GM19238 (cell line): ENCODE data around the gene FAM114A2.
"Not testable (repeated sequence)": the region's sequence is repeated elsewhere in the genome, so short reads cannot be mapped to it uniquely, and the experiment has no call there.

Experiments
- DNase-seq: peaks from one replicate; pipeline ENCODE4 v3.0.0; 2011; ENCODE audit warnings: low spot score; ENCODE audit not compliant: insufficient read length

The FAM114A2 gene

DNA sequence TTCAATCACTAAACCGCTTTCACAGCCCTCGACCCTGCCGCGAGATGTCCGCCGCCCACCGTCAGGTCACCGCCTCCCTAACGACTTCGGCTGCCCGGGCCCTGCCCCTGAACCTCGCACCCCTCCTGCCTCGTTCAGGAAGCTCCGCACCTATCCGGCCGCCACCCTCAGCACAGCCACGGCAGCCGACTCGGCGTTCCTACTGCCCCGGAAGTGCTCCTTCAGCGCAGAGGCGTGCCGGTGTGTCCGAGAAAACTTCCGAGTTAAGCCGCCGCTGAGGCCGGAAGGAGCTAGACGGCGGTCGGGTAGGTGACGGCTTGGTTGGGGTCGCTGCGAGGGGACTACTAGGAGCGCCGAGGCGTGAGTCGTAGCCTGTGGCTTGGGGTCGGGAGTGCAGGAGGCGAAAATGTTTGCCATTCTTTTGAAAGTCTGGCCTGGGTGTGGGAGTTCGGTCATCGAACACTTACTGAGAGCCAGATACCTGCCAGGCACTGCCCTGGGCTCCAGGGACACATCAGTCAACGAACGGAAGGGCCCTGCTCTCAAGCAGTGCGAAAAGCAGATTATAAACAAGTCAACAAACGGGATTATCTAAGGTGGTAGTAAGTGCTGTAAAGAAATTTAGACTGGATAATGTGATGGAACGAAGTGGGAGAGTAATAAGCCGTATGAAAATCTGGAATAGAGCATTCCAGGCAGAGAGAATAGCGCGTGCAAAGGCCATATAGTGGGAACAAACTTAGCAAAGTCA is at the start of gene FAM114A2, which contains the start of gene MFAP3:
FAM114A2 (minus strand) TSS at position 204 of the 751 bp plus-strand sequence. CDS start 3,957 bp downstream, outside the sequence.
MFAP3 (plus strand) TSS at position 261 of the 751 bp plus-strand sequence. CDS start 10,756 bp downstream, outside the sequence.
- DNase-seq, result peak; percentile 87

DNA sequence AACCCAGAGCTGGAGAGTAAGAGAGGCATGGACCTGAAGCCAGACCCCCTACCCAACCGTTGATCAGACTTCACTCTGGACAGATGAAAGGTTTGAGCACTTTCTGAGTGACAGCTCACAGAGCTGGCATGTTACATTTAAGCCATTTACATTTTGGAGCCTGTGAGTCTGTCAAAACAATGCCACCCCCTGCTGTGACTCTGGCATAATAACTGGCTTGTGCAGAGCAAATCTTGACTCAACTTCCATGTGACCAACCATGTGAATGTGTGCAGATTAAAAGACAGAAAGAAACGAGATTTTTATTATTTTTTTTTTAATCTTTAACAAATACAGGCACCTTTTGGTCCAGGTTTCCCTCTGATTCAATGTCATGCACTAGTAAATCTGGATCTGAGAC is 48.5 kb upstream of the FAM114A2 start:
- DNase-seq, result no peak

DNA sequence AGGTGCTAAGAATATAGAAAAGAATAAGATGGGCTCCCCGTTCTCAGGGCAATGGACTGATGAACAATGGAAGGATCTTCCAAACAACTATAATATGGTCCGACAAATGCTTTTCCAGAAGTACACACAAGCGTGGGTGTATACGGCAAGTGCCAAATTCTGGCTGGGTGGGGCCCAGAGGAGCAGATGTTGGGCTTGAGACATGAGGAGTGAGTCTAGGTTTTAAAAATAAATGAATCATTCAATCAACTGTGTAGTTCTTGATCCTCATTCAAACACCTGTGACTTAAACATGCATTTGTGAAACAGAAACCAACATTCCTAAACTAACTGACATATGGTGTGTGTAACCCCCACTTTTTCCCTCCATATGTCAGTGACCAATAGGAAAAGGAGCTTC is 47.9 kb upstream of the FAM114A2 start:
- no peak for DNase-seq

DNA sequence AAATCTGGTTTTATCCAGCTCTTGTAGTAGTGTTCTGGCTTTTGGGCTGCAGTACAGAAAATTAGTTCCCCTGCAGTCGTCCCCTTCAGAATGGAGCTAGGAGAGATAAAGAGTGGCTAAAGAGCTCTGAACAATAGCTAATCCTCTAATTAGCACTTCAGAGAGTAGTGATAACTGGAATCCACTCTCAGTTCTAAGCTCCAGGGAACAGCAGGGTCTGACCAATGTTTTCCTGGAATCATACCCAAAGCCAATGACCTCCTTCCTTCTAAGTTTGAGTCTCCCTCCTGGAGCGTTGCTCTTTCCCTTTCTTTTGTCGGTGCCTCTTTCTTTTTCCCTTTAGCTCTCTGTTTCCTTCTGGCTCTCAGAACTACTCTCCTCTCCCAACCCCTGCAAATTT is 47.4 kb upstream of the FAM114A2 start:
- DNase-seq, result no peak

DNA sequence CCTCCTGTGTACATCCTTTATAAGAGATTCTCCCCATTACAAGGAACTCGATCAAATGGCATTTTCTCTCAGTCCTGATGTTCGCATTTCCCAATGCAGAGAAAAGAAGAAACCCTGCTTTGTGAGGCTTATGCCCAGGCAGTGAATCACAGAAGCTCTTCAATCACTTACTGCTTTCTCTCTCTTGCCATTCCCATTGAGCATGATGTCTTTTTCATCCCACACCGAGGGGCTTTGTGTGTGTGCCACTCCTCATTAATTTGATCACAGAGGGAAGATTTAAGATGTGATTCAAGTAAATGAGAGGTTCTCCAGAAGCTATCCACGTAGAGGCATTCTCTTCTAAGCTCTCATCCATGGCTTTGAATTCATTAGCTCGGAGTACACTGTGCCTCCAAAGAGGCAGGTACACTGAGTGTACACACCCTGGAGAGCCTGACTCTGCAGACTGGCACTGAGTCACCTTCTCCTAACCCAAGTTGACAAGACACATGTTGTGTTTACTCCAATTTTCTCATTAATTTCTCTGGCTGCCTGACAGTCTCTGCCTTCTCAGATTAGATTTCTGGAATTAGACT is 45.4 kb upstream of the FAM114A2 start:
- no peak for DNase-seq

DNA sequence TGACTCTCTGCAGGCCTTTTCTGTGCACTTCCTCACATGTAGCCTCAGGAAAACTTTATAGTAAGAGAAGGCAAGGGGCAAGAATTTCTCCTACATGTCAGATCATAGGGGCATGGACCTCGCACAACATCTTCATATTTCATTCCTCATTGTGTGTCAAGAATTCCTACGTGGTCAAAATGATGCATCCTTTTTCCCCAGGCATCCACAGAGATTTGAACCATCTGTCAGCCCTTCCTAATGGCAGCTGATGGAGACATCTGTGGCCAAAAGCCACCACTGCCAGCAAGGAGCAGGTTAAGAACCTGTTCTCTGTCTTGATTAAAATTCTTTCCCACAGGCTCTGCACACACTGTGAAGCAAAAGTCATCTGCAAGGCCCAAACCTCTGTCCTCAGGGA is 42.5 kb upstream of the FAM114A2 start:
- DNase-seq, result no peak

DNA sequence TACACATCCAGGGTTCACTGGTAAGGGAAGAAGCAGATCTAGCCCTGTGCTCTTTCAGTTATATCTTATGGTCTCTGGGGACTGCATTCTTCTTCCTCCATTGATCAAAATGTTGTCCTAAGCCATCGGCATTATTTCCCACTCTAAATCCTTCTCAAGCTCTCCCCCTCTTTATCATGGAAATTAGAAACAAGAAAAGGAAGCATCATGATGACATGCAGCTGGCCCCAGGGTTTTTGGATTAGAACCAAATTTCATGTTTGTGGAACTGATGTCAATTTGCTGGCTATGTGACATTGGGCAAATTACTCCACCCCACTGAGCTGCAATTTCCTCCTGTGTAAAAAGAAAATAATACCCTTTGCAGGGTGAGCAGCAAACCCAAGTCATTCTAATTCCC is 39.6 kb upstream of the FAM114A2 start:
- no peak for DNase-seq

DNA sequence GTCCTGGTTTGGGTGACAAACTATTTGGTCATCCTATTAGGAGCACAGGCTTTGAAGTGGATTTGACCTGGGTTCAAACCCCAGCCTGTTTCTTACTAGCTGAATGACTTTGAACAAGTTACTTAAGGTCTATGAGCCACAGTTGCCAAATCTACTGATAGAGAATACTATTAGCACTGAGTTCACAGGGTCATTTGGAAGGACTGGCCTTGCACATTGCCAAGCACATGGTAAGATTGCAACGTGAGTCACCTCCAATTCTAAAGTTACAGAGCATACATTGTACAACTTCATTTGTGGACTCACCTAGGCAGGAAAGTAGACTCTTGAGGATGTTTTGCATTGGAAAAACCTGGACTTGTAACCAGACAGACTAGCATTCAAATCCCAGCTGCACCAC is 39.0 kb upstream of the FAM114A2 start:
- DNase-seq, result no peak

DNA sequence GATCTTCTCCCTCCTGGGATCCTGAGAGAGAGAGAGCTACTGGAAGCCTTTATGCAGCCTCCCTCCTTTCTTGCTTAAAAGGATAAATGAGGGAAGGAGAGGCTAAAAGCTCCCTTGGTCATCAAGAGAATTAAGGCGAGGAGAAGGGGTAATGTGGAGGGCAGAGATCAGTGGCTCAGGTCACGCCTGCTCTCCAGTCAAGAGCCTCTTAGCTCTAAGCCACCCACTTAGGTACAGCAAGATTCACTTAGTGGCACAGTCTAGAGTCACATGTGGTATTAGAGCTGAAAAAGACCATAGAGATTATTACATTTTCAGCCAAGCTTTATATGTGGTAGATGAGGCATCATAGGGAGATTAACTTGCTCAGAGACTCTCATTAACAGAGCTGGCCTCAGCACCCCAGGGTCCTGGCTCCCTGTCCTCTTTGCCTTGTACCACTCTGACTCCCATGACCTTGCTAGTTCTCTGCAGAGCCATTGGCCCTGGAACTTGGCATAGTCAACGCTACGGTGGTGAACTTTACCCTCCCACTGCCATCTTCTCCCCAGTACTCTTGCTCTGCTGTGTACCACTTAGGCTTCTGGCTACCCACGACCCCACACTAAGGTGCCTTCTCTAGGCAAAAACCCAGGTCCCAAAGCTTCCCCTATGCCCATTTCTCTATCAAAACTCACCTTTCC is 37.7 kb upstream of the FAM114A2 start:
- DNase-seq, result no peak

DNA sequence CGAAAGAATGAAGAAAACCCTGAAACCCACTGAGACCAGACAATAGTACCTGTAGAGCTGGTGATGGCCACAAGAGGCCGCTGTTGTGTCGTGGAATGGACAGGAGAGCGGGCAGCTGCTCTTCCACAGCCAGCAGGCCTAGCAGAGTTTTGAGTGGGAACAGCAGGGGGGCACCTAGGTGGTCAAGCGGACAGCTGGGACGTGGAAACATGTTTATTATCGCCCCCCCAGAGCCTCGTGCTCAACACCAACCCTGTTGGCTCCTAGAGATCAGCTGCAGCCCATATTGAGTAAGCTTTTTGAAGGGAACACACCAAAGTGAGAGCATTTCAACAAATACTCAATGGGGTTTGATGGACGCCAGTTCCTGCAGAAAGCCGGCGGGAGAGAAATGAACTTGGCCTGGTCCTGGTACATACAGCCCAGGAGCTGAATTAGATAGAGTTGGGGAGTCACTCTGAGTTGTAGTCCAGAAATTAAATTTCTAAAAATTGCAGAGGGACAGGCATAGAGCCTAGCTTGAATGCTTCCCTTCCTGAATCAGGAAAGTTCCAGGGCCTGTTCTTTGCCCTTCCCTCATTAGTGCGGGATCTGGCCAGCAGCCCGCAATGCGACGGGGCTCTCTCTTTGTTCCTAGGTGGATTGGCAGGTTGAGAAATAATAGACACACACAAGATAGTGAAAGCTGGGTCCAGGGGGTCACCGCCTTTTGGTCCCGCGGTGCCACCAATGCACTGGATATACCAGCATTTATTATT is 33.9 kb upstream of the FAM114A2 start:
- peak; percentile 63 for DNase-seq

DNA sequence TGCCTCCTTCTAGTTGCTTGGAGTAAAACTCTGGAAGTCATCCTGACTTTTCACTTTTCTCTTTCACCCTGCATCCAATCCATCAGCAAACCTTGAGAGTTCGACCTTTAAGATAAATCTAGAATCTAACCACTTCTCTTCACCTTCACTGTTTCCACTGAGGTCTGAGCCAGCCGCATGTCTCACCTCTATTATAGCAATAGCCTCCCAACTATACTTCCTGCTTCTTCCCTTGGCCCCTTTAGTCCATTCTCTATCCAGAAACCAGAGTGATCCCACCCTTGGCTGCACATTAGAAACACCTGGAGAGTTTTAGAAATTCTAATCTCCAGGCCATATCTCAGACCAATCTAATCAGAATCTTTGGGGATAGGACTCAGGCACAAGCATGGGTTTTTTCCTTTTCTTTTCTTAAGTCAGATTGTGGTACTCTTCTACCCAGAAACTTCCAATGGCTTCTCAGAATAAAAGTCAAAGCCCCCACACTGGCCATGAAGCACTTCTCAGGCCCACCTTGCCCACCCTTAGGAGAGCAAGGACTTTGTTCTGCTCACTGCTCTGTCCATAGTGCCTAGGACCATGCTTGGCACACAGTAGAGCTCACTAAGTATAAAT is 33.2 kb upstream of the FAM114A2 start:
- no peak for DNase-seq

DNA sequence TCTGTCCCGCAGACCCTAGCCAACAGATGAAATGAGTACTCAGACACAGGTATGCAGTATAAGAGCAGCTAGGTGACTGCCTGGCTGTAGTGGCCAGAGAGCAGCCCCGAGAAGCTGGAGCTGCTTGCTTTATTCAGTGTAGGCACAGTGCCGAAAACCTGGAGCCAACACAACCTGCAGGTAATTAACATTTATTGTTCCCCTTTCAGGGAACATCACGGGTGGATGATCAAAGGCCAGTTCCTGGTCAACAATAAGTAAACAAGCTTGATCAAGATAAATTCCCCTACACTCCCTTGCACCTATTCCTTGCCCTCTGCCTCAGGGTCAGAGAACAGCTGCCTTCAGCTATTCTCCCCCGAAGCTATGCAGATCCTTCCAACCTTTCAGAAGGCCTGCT is 31.1 kb upstream of the FAM114A2 start:
- not testable (repeated sequence) for DNase-seq

DNA sequence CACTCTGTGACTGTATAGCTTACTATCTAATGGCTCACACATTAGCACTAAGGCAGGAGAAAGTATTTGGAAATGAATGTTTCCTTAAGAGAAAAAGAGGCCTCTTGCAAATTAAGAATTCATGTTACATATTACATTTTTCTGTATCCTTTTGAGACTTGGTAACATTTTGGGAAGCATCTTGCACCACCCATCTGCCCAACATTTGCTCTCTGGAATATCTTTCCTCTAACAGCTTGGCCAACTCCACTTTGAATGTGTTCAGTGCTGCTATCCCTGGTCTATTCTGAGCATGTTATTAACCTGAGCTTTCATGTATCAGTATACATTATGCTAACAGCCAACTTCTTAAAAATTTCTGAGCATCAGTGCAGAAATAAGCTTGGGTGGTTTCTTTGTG is 27.3 kb upstream of the FAM114A2 start:
- no peak for DNase-seq

DNA sequence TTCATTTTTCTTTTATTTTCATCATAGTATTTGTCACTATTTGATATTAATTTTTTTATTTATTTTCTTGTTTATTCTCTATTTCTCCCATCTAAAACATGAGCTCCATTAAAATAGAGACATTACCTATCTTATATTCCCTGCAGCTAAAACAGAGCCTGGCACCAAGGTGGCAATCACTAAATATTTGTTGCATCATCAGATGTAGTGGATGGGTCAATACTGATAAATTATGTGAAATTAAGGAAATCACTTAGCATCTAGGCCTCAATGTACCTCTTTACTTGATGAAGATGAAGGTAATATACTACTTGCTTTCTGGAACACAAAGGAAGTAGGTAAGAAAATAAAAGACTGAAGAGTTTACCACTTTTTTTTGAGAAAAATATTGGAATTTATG is 24.7 kb upstream of the FAM114A2 start:
- DNase-seq, result no peak

DNA sequence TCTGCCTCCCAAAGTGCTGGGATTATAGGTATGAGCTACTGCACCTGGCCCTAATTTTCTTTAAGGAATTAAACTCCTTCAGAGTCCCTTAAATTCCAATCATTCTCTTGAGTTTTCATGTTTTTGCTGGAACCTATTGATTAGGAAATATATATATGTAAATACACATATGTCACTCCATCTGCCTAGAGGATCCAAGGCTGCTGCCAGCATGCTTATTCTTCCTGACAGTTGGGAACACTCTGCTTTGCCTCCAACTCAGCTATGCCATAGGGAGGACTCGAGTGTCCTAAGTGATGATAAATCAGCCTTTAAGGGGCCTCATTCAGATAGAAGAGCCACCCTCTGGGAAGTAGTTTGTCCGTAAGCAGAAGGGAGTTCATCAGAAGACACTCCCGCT is 21.9 kb upstream of the FAM114A2 start:
- no peak for DNase-seq

DNA sequence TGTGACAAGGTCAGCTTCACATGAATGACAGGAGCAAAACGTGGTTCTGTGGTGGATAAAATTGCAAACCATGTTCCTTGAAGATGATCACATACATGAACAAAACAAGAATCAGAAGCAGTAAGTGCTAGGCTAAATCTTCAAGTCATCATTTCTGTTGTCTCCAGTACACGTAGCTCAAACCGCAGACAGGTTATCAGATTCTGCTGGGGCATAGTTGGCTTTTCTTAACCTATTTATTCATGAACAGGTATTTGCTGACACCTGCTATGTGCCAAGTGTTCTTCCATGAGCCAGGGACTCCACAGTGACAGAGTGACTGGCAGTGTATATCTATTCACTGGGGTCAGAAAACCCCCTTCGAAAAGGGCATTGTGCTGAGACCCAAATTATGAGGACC is 20.9 kb upstream of the FAM114A2 start:
- no peak for DNase-seq

DNA sequence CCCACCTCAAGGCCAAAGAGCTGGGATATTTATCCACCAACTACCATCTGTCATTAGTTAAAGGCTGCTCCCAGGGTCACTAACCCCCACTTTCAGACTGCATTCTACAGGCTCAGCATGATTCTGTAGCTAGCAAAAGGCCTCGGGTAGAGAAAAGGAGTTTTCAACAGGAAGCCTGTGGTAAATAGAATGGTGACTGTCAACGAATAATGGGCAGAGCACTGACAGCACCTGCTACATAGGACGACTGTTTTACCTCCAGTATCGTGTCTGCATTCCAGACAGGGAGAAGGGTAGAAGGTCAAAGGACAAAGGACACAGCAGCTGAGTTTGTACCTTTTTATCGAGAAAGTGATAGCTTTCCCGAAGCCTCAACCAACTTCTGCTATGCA is 20.3 kb upstream of the FAM114A2 start:
- no peak for DNase-seq

DNA sequence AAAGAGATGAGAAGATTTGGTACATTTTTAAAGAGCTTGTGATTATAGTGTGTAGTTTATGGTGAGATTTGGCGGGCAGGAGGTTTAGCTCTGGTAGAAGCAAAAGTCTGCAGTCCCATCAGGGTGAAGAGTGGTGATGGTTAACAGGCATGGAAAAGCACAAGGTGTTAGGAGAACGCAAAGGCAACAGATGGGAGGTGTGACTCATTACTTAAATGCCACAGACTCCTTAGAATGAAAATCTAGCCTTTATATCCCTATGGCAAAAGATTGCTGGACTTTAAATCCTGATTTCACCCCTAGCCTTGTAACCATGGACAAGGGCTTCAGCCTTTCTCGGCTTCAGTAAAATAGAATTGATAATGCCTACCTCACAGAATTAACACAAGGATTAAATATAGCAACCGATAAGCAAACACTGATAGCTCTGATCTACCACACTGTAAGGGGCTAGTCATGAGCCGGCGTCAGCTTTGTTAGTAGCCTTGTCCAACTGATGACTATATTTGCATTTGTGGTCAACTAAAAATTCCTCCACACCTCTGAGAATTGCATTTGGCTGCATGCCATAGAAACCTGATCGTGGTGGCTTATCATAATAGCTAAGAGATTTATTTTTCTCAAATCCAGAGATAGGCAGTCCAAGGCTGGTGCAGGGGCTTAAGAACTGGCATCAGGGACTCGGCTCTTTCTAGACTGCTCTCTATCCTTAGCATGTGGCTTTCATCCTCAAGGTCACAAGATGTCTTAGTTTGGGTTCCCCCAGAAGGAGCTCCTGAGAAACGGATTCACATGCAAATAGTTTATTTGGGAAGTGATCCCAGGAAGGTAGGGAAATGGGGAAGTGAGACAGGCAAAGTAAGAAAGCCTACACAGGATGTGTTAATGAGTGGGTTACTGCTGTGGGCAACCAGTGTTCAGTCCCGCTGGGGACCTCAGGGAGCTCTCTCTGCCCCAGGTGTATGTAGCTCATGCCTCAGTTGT is 19.6 kb upstream of the FAM114A2 start:
- no peak for DNase-seq

DNA sequence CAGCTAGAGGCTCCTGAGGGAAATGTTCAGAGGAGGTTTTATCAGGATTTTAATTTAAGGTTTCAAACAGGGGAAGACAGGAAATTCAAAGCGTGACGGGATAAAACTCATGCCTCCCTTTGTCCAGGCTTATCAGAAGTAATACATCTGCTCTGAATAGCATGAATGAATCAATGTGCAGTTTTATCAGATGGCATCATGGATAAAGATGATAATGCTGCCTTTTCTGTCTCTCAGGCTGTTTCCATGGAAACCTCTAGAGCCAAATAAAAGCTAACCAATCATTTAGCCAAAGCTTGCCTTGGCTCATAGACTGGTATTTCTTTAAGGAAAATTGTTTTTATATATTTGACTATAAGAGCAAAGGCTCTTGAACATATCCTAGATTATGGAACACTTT is 16.5 kb upstream of the FAM114A2 start:
- no peak for DNase-seq

DNA sequence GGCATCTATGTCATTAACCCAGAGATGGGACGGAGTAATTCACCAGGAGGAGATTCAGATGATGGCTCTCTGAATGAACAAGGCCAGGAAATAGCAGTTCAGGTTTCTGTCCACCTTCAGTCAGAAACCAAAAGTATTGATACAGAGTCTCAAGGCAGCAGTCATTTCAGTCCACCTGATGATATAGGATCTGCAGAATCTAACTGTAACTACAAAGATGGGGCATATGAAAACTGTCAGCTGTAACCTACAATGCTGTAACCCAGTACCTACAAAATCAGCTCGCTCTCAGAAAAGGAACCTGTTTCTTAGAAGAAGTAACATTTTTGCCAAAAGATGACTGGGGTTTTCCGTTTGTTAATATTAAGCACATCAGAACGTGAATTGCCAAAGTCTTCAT is 14.8 kb upstream of the FAM114A2 start:
- DNase-seq, result no peak
